Measurements from ENCODE around the gene PIEZO2.
"Not testable (repeated sequence)": the region's sequence is repeated elsewhere in the genome, so short reads cannot be mapped to it uniquely, and the experiment has no call there.

PIEZO2 gene

GRCh38 chr18:10973567-10974203 lies 175.7 kb downstream of the PIEZO2 start:
- DNase-seq (ENCODE audit: low read depth in 2 of 2), result no peak

DNA sequence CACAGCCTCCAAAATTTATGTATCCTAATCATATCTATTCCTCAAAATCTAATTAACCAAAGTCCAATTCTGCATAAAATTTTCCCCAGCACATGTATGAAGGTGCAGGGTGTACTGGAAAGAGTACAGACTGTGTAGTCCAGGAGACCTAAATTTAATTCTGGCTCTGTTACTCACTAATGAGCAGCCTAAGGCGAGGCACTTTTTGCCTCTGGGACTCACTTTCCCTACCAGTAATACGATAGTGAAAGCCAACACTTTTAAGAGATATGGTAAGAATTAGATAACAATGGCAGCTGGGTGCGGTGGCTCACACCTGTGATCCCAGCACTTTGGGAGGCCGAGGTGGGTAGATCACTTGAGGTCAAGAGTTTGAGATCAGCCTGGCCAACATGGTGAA lies 177.7 kb downstream of the PIEZO2 start:
- no peak for DNase-seq (ENCODE audit: low read depth in 2 of 2)

DNA sequence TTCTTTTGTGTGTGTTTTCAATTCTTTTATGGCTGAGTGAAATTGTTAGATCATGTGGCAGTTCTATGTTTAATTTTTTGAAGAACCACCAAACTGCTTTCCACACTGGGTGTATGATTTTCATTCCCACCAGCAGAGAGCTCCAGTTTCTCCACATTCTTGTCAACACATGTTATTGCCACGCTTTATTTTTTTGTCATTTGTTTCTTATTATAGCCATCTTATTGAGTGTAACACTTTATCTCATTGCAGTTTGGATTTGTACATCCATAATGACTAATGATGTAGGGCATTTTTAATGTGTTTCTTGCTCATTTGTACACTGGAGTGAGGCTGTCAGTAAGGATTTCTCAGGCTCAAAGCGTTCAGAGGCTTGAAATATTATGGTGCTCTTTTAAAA lies 184.2 kb downstream of the PIEZO2 start:
- no peak for DNase-seq (ENCODE audit: low read depth in 2 of 2)

DNA sequence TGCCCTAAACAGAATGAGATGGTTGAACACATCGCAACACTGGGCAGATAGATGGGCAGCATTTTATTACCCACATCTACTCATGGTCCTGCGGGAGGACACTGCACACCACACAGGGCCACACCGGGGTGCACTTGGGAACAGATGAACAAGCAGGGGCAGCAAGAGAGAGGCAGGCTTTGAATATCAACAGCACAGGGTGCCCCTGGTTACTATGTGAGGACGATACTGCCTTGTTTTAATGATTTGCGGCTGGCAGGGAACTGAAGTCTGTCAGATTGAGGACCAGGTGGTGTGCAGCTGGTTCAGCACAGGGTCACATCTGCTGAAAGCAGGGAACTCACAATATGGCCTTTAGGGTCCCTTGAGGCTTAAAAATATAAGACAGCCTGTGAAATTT lies 195.7 kb downstream of the PIEZO2 start:
- no peak for DNase-seq (ENCODE audit: low read depth in 2 of 2)

- DNase-seq (ENCODE audit: low read depth in 2 of 2), result no peak
These were observed 197.5 kb downstream of the PIEZO2 start for GRCh38 chr18:10951631-10952544.

DNA sequence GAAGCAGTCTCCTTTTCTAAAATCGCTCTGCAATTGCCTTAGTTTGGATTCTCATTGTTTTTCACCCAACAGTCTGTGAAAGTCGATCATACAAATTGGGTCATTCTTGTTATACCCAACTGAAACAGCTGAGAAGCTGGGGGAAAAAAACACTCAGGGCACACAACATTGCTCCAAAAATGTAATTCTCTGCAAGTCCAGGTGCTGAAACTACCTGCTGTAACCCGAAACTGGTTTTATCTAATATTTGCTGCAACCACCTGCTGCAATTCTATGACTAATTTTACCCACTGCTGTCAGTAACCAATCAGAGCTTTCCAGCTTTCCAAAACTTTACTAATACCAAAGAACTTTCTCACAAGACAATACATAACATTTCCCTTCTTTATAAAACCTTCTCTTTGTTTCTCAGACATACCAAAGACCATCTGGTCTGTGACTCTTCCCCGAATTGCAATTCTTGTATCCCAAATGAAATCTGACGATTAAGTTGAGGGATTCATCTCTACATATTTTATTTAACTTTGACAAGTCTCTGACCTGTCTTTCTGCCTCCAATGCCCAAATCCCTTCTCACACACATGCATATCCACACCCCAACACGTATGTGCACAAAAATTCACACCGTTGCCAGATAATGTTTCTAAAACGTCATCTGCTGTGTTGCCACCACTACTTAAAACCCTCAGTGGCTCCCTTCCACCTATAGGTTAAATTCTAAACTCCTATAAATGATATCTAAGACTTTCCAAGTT lies 198.3 kb downstream of the PIEZO2 start:
- no peak for DNase-seq (ENCODE audit: low read depth in 2 of 2)

DNA sequence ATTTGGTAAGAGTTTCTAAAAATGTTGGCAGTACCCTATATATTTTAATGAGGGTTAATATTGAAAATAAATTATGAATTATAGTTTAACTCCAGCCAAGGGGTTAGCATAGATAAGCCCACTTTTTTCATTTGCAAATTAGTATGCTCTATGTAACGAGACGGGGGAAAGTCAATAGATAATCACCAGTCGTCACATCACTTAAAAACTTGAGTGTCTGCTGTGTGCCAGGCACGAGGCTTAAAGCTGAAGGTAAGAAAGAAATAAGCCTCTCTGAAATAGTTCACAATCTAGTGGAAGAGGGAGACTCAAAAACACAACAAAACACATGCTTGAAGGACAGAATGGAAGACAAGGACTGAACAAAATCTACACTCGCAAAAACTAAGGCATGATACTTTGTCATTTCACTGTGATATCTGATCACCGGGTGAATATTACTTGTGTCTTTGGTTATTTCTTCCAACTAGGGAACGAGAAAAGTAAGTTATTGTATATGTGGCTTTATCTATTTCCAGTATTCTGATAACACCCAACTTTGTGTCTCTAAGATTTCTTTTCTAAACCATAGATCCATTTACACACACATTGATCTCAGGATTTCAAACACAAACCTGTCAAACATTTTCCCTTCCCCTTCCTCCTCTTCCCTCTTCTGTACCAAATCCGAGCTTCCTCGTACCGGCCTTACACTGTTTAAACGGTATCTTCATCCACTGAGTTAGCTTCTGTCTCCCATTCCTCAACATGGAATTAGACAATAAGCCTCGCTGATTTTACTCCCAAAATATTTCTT lies 199.1 kb downstream of the PIEZO2 start:
- DNase-seq (ENCODE audit: low read depth in 2 of 2), result no peak

DNA sequence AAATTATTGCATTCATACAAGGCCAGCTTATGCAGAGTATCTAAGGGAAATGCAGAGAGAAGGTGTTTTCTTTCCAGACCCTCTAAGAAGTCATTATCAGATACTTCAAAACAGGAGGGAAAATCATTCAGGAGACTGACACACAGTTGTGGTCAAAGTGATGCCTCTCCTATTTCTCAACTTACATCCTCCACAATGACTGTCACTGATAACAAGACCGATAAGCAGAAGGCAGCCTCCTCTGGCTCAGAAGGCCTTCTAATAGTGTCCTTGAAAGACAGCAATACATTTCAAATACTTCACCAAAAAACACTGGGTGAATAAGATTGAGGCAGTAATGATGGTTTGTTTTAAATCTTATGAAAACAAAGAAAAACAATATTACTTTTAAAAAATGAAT lies 199.7 kb downstream of the PIEZO2 start:
- DNase-seq (ENCODE audit: low read depth in 2 of 2), result no peak

GRCh38 chr18:10948421-10948820 lies 200.9 kb downstream of the PIEZO2 start:
- no peak for DNase-seq (ENCODE audit: low read depth in 2 of 2)

DNA sequence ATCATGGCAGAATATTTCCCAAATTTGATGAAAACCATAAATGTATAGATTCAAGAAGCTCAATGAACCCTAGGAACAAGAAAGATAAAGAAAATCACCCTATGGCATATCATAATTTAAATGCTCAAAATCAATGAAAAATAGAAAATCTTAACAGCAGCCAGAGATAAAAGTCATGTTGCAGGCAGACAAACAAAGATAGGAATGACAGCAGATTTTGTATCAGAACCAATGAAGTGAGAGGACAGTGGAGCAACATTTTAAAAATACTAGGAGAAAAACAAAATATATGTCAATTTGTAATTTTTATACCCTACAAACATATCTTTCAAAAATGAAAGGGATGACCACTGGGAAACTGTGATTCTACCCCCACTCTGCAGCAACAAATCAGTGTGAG lies 203.3 kb downstream of the PIEZO2 start:
- DNase-seq (ENCODE audit: low read depth in 2 of 2), result no peak

GRCh38 chr18:10942998-10943397 lies 206.4 kb downstream of the PIEZO2 start:
- no peak for DNase-seq (ENCODE audit: low read depth in 2 of 2)

DNA sequence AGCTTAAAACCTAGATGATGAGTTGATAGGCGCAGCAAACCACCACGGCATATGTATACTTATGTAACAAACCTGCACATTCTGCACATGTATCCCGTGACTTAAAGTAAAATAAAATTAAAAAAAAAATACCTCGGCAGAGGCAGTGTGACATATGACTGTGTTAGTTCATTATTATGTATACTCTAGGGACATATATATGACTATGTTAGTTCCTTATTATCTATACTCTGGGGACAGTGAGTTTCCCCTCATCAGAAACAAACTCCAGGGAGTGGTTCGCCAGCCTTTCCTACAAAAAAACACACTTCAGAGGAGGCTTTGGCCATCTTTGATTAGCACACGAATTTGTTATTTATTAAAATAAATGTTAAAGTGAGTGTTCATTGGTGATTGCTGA lies 209.5 kb downstream of the PIEZO2 start:
- no peak for DNase-seq (ENCODE audit: low read depth in 2 of 2)

- no peak for DNase-seq (ENCODE audit: low read depth in 2 of 2)
These were observed 211.4 kb downstream of the PIEZO2 start for GRCh38 chr18:10937743-10938640.

DNA sequence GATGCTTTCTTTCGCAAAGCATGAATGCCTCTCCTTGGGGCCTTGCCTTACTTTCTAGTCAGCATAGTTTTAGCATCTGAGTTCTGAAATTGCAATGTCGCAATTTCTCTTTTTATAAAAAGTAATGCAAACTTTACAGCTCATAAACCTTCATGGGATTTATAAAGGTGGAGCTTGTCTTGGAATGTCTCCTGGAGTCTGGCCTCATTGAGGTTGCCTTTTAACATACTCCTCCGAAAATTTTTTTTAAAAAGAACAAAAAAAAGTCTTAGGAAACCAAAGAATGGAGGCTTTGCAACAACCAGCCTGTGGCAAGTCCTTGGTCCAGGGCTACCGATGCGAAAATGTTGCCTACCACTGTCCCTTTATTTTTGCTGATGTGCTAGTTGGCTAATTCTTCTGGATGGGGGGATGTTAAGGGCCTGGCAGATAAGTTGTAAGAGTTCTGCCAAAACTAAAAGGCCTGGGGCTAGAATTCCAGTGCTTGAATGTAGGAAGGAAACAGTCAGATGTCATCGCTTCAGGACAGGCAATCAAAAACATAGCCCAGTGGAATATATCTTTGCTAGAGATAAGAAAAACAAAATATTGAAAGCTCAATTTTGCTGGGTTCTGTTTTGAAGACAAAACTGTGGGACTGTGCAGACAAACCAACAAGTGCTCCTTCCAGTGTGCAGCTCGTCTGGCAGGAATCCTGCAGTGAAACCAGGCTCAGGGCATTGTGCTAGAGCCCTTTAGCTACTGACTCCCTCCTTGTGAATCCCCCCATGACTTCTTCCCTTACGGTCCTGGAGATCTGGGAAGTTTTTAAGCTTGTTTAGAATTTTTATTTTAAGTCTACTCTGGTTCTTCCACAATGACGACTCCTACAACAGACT lies 213.0 kb downstream of the PIEZO2 start:
- DNase-seq (ENCODE audit: low read depth in 2 of 2), result no peak

DNA sequence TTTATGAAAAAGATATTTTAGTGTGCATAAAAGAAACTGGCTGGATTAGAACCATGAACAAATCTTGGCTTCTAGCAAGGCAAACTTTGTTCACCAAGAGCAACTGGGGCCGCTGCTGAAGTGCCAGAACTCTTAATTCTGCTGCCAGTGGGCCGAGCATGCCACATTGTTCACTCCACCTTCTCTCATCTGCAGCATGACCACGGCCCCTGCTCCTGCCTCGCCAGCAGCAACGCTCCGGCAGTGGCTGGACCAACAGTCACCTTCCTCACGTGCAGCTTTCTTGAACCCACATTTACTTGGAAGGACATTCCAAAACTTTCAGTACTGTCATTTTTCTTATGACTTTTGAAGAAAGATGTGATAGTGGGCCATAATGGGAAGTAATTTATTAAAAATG lies 213.8 kb downstream of the PIEZO2 start:
- no peak for DNase-seq (ENCODE audit: low read depth in 2 of 2)

DNA sequence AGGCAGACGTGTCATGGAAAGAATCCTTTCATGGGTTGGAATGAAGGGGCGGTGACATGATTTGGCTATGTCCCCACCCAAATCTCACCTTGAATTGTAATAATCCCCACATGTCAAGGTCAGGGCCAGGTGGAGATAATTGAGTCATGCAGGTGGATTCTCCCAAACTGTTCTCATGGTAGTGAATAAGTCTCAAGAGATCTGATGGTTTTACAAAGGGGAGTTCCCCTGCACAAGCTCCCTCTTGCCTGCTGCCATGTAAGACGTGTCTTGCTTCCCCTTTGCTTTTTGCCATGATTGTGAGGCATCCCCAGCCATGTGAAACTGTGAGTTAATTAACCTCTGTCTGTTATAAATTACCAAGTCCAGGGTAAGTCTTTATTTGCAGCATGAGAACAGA lies 215.7 kb downstream of the PIEZO2 start:
- DNase-seq (ENCODE audit: low read depth in 2 of 2), result not testable (repeated sequence)

GRCh38 chr18:10930076-10930475 lies 219.3 kb downstream of the PIEZO2 start:
- DNase-seq (ENCODE audit: low read depth in 2 of 2), result no peak

DNA sequence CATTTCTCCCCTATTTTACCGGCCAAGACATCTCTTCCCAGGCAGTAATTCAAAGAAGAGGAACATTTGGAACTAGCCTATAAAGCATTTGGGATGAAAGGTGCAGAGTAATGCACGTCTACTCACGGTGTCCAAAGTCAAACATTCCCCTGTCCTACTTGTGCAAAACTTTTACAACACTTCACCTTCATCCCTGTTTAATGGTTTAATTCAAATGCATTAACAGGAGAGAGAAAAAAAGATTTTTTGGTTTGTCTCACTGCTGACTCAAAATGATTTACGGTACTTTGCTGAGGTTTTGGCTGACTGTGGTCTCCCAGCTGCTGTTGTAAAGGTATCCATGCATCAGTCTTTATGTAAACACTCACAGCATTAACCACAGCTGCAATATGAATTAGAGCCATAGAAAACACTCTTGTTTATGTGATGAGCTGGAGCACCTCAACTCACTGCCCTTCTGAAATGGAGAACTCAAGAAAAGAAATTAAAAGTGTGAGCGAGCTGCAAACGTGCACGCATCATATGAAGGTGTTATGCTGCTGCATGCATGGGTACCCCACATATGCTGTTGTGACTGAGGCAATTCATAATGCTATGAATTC lies 220.5 kb downstream of the PIEZO2 start:
- DNase-seq (ENCODE audit: low read depth in 2 of 2), result no peak
